HepG2 (cell line): ENCODE measurements around the gene IP6K1. TPM values are rescaled to one million over a fixed set of nuclear protein-coding genes. Genes with fewer than 3 reads are reported as not detected.

Source experiments
- ATAC-seq: fragments of 200-7000 bp; cut with Tn5 transposase; 3 replicates; pipeline ENCODE4 v1.9.1; 2020; ENCODE audit warnings: mild to moderate bottlenecking, moderate library complexity
- BruUV-seq: library from RNA; stranded (reverse); fragments of 400-500 nt; replicated peaks from 2 replicates; lab custom pipeline; 2021; lab: Mats Ljungman, UMichigan
- CTCF ChIA-PET: fragments of 300-600 bp; formaldehyde crosslinking; extraction: SDS; loops from one replicate; lab custom pipeline; 2021; ENCODE audit warnings: low total read pairs, inconsistent platforms, low intra/inter-chr PET ratio; lab: Yijun Ruan, JAX
- POLR2A ChIA-PET: fragments of 350-600 bp; sonication (Branson Sonifier 250); formaldehyde crosslinking; loops from one replicate; lab custom pipeline; 2020; ENCODE audit warnings: antibody characterized with exemption, inconsistent platforms; lab: Yijun Ruan, JAX
- DNase-seq: peaks from one replicate; pipeline ENCODE4 v3.0.0-alpha.2; 2015; ENCODE audit warnings: low spot score
- FAIRE-seq: peaks from 3 replicates; lab custom pipeline; 2011; peaks lifted over from hg19 to GRCh38; lab: Jason Lieb, UNC
- H2AFZ ChIP-seq: one replicate; pipeline ENCODE4 v1.6.1; 2011; ENCODE audit warnings: low read length, inconsistent platforms
- H3K27ac ChIP-seq: fragments of 300-600 bp; 3 replicates; pipeline ENCODE4 v1.8.0; 2011; ENCODE audit warnings: mixed run types, mild to moderate bottlenecking, mixed read lengths, low read length, inconsistent platforms; ENCODE audit not compliant: insufficient read depth; ENCODE audit errors: extremely low read length
- H3K27me3 ChIP-seq, 2 experiments: fragments of 200-600 bp in 1 of 2; 2 replicates in 1 of 2; 3 replicates in 1 of 2; pipeline versions ENCODE4 v1.6.0 to v1.8.0; 2011; ENCODE audit warnings: low read length in 2 of 2, mild to moderate bottlenecking in 2 of 2, moderate library complexity in 2 of 2, inconsistent platforms in 1 of 2; ENCODE audit not compliant: insufficient read depth in 2 of 2, control insufficient read depth in 1 of 2
- H3K36me3 ChIP-seq, 2 experiments: fragments of 200-600 bp in 1 of 2; replicated peaks in 1 of 2; 2 replicates in 1 of 2; 3 replicates in 1 of 2; pipeline versions ENCODE4 v1.5.1 to v1.8.0; 2011; ENCODE audit warnings: low read length in 2 of 2, inconsistent platforms in 1 of 2; ENCODE audit not compliant: insufficient read depth in 2 of 2, control insufficient read depth in 1 of 2
- H3K4me1 ChIP-seq: 2 replicates; pipeline ENCODE4 v1.5.1; 2012; ENCODE audit warnings: low read length, inconsistent platforms; ENCODE audit not compliant: insufficient read depth
- H3K4me2 ChIP-seq: 2 replicates; pipeline ENCODE4 v1.6.0; 2011; ENCODE audit warnings: low read depth, low read length, inconsistent platforms
- H3K4me3 ChIP-seq, 3 experiments: fragments of 200-600 bp in 1 of 3; sonication (generic), shearing (Covaris generic) in 1 of 3; replicated peaks in 1 of 3; 2 replicates each; pipeline ENCODE4 v1.5.1; 2011 to 2016; ENCODE audit warnings: low read length in 3 of 3, inconsistent platforms in 2 of 3, low read depth in 2 of 3, mild to moderate bottlenecking in 2 of 3, control low read depth in 1 of 3, mixed read lengths in 1 of 3; ENCODE audit not compliant: insufficient read depth in 1 of 3
- H3K79me2 ChIP-seq: one replicate; pipeline ENCODE4 v1.6.1; 2011; ENCODE audit warnings: low read length, inconsistent platforms; ENCODE audit not compliant: insufficient read depth
- H3K9ac ChIP-seq: 2 replicates; pipeline ENCODE4 v1.6.0; 2011; ENCODE audit warnings: mild to moderate bottlenecking, low read depth, low read length, inconsistent platforms; ENCODE audit not compliant: insufficient read depth
- H3K9me3 ChIP-seq: 2 replicates; pipeline ENCODE4 v1.5.1; 2012; ENCODE audit warnings: mild to moderate bottlenecking, low read length
- H4K20me1 ChIP-seq: 2 replicates; pipeline ENCODE4 v1.6.0; 2011; ENCODE audit warnings: inconsistent platforms, mild to moderate bottlenecking, low read length, moderate library complexity; ENCODE audit not compliant: insufficient read depth
- ARNT2 ChIP-seq: sonication (generic); formaldehyde crosslinking; IDR thresholded peaks from 2 replicates; pipeline ENCODE4 v1.8.0; 2022; ENCODE audit warnings: mild to moderate bottlenecking, low read depth, missing genetic modification reagents, moderate library complexity
- DBP ChIP-seq: sonication (generic); formaldehyde crosslinking; IDR thresholded peaks from 2 replicates; pipeline ENCODE4 v1.4.0; 2020; ENCODE audit warnings: missing genetic modification reagents; ENCODE audit errors: not compliant biosample characterization
- EEA1 ChIP-seq: sonication (generic); formaldehyde crosslinking; IDR thresholded peaks from 2 replicates; pipeline ENCODE4 v1.5.1; 2020; ENCODE audit warnings: mild to moderate bottlenecking, missing genetic modification reagents, borderline replicate concordance
- FOSL2 ChIP-seq: sonication (generic); formaldehyde crosslinking; IDR thresholded peaks from 2 replicates; pipeline ENCODE4 v1.4.0; 2020; ENCODE audit warnings: missing genetic modification reagents
- HNRNPLL ChIP-seq: fragments of 200-400 bp; formaldehyde crosslinking; IDR thresholded peaks from 2 replicates; pipeline ENCODE4 v1.6.1; 2017; ENCODE audit warnings: mild to moderate bottlenecking, low read depth, low read length; ENCODE audit not compliant: poor library complexity, severe bottlenecking
- KDM5B ChIP-seq: sonication (generic); formaldehyde crosslinking; IDR thresholded peaks from 2 replicates; pipeline ENCODE4 v1.4.0; 2020; ENCODE audit warnings: missing genetic modification reagents, mild to moderate bottlenecking, borderline replicate concordance
- PREB ChIP-seq: sonication (generic); formaldehyde crosslinking; IDR thresholded peaks from 2 replicates; pipeline ENCODE4 v1.4.0; 2020; ENCODE audit warnings: missing genetic modification reagents
- TBX3 ChIP-seq: fragments of 450-650 bp; IDR thresholded peaks from 2 replicates; pipeline ENCODE4 v1.6.1; 2017; ENCODE audit warnings: antibody characterized with exemption, mild to moderate bottlenecking, inconsistent platforms, borderline replicate concordance
- ZFP62 ChIP-seq: sonication (generic); formaldehyde crosslinking; IDR thresholded peaks from 2 replicates; pipeline ENCODE4 v1.4.0; 2020; ENCODE audit warnings: missing genetic modification reagents
- ZFP90 ChIP-seq: sonication (generic); formaldehyde crosslinking; IDR thresholded peaks from 2 replicates; pipeline ENCODE4 v1.8.0; 2022; ENCODE audit warnings: missing genetic modification reagents, mild to moderate bottlenecking, inconsistent platforms, borderline replicate concordance
- ZNF101 ChIP-seq: sonication (generic); formaldehyde crosslinking; IDR thresholded peaks from 2 replicates; pipeline ENCODE4 v1.4.0; 2020; ENCODE audit warnings: mild to moderate bottlenecking, low read depth, missing genetic modification reagents, borderline replicate concordance
- ZNF597 ChIP-seq: sonication (generic); formaldehyde crosslinking; IDR thresholded peaks from 2 replicates; pipeline ENCODE4 v1.5.0; 2020; ENCODE audit warnings: missing genetic modification reagents
- ZNF749 ChIP-seq: sonication (generic); formaldehyde crosslinking; IDR thresholded peaks from 2 replicates; pipeline ENCODE4 v1.8.0; 2022; ENCODE audit warnings: mild to moderate bottlenecking, missing genetic modification reagents, moderate library complexity, borderline replicate concordance
- ZNF800 ChIP-seq: sonication (generic); formaldehyde crosslinking; IDR thresholded peaks from 2 replicates; pipeline ENCODE4 v1.4.0; 2020; ENCODE audit warnings: missing genetic modification reagents
- WGBS: methylation state at CpG from one replicate; pipeline ENCODE4 v1.1.6; 2017; ENCODE audit warnings: low lambda C conversion rate; 5-methylcytosine and 5-hydroxymethylcytosine counted together
- in situ Hi-C: cut with HindIII; loops from 2 replicates; pipeline ENCODE4 v1.10.0; 2017; ENCODE audit warnings: low pct_unique_long_range_greater_than_20kb; ENCODE audit not compliant: extremely low pct_ligation_motif_present
- intact Hi-C: fragments of 100-400 bp; cut with micrococcal nuclease; formaldehyde crosslinking; loops from one replicate; pipeline ENCODE4 v1.10.0; 2022; ENCODE audit not compliant: unreplicated experiment
- polyA plus RNA-seq, 8 experiments: library from polyadenylated mRNA; depleted of rRNA in 3 of 8; stranded (reverse) in 7 of 8; unstranded in 1 of 8; fragments of >200 nt; fragmentation: Illumina TruSeq in 4 of 8; extraction: Trizol in 4 of 8; gene quantifications; 2 replicates each; pipeline versions ENCODE4 v1.2.1 to v1.2.3, GENCODE V29; 2011 to 2016; ENCODE audit warnings: low read depth in 4 of 8, missing spikeins in 1 of 8, mixed read lengths in 1 of 8; ENCODE audit not compliant: insufficient read depth in 1 of 8
- total RNA-seq, 5 experiments: library from RNA; depleted of rRNA; stranded (reverse); fragments of >200 nt; fragmentation: Illumina TruSeq; extraction: Trizol; gene quantifications; 2 replicates each; pipeline ENCODE4 v1.2.3, GENCODE V29; 2016; ENCODE audit warnings: low read depth in 1 of 5

The IP6K1 gene
- total and polyA plus RNA-seq, 2 of the 13 experiments (the other 11 are each of a cell fraction or from before 2014, with no cell fraction given): 17.7 to 29.7 TPM

- TF ChIP-seq EEA1: no peak
Measured at GRCh38 chr3:49786357-49787181, at the start of gene IP6K1 (continued).

GRCh38 chr3:49831341-49831740 is 45.0 kb upstream of the IP6K1 start:
- TF ChIP-seq ZFP62 (CRISPR knock-in tag): no peak
- no peak for TF ChIP-seq ZNF101 (CRISPR knock-in tag)
- no peak for TF ChIP-seq ZNF800 (CRISPR knock-in tag)
- TF ChIP-seq ZNF749 (CRISPR knock-in tag): no peak
- no peak for TF ChIP-seq KDM5B (CRISPR knock-in tag)
- no peak for TF ChIP-seq PREB (CRISPR knock-in tag)
- TF ChIP-seq HNRNPLL: no peak
- no peak for TF ChIP-seq TBX3
- TF ChIP-seq DBP (CRISPR knock-in tag): no peak
- no peak for TF ChIP-seq ARNT2 (CRISPR knock-in tag)
- no peak for TF ChIP-seq FOSL2 (CRISPR knock-in tag)
- no peak for TF ChIP-seq ZNF597 (CRISPR knock-in tag)
- no peak for TF ChIP-seq ZFP90 (CRISPR knock-in tag)
- no peaks in the 10 kb centered on the region for H3K27me3 ChIP-seq
- H3K4me3 ChIP-seq: no peak overlapping the region
- 97% methylated on average over 3 of the region's 3 CpGs for WGBS
- no peaks in the 10 kb centered on the region for H3K9me3 ChIP-seq
- H3K27ac ChIP-seq: no peak overlapping the region
- H3K4me1 ChIP-seq: no peaks in the 10 kb centered on the region
- no peak for ATAC-seq
- H3K4me2 ChIP-seq: no peak overlapping the region
- intact Hi-C loops: no loop called here
- H3K36me3 ChIP-seq: peaks cover 19 to 57% of the 10 kb centered on the region in 2 experiments
- POLR2A ChIA-PET: no interaction called here
- BruUV-seq: no TSS peak
- no peak for FAIRE-seq
- no peaks in the 10 kb centered on the region for H4K20me1 ChIP-seq
- DNase-seq: no peak
- no peak overlapping the region for H3K9ac ChIP-seq
- H3K79me2 ChIP-seq: no peaks in the 10 kb centered on the region
- CTCF ChIA-PET: no interaction called here
- no peak overlapping the region for H2AFZ ChIP-seq
- in situ Hi-C loops: no loop called here
